Kidney epithelial cell (primary cell): ENCODE results near the gene FAM180A. TPM values are rescaled to one million over a fixed set of nuclear protein-coding genes. Genes with fewer than 3 reads are reported as not detected.

ENCODE experiments used
- DNase-seq: peaks from one replicate; pipeline ENCODE4 v3.0.0-alpha.2; 2010; ENCODE audit warnings: low read depth
- H3K27me3 ChIP-seq: 2 replicates; pipeline ENCODE4 v1.6.0; 2011; ENCODE audit warnings: low read length; ENCODE audit not compliant: control insufficient read depth, insufficient read depth
- H3K36me3 ChIP-seq: 2 replicates; pipeline ENCODE4 v1.5.1; 2011; ENCODE audit warnings: low read length; ENCODE audit not compliant: control insufficient read depth, insufficient read depth
- H3K4me3 ChIP-seq: 2 replicates; pipeline ENCODE4 v1.5.1; 2011; ENCODE audit warnings: low read depth, mild to moderate bottlenecking, control low read depth, low read length
- CTCF ChIP-seq: IDR thresholded peaks from 2 replicates; pipeline ENCODE4 v1.5.1; 2011; ENCODE audit warnings: mild to moderate bottlenecking, moderate library complexity, low read length, control low read depth, inconsistent platforms; ENCODE audit not compliant: insufficient read depth, poor library complexity, severe bottlenecking
- total RNA-seq: library from RNA; depleted of rRNA; stranded (reverse); fragments of >200 nt; gene quantifications from 2 replicates; pipeline ENCODE4 v1.2.3, GENCODE V29; 2015

The FAM180A gene
- total RNA-seq, 1 donor from 2014 or later: not detected

DNA sequence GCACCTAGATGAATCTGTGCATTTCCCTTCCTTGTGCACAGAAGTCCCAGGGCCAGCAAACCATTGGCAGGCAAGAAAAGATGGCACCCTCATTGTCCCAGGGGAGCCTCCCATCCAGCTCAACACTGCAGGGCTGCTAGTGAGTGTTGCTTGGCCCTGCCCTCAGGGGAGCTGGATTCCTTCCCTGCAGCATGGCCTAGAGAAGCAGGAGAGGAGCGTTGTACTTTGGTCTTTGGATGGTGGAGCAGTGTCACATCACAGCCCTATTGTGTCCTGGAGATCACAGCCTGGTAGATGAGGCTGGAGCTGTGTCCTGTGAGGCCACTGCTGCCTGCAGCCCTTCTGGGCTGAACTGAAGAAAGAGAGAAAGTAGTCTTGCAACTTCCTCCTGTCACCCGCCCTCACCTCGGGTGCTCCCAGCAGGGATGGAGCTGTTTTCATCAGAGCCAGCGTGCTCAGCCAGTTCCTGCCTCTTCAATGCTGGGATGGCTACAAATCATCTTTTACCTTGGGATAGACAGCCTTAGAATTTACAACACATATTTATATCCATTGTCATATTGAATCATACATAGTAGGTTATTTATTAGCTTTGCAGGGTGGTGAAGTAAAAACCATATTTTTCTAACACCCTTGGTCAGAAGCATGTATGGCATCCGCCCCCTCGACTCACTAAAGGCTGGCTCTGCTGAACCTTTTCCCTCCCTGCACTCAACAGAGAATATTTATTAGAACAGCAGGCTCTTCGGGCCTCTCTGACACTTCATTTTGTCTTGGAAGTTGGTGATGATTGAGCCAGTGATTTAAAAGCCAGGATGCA lies 43.1 kb upstream of the FAM180A start:
- Histone ChIP-seq H3K36me3 (no peaks in the 10 kb centered on the region), H3K27me3 (no peaks in the 10 kb centered on the region), H3K4me3 (no peak overlapping the region)
- DNase-seq: no peak
- no peak for TF ChIP-seq CTCF

DNA sequence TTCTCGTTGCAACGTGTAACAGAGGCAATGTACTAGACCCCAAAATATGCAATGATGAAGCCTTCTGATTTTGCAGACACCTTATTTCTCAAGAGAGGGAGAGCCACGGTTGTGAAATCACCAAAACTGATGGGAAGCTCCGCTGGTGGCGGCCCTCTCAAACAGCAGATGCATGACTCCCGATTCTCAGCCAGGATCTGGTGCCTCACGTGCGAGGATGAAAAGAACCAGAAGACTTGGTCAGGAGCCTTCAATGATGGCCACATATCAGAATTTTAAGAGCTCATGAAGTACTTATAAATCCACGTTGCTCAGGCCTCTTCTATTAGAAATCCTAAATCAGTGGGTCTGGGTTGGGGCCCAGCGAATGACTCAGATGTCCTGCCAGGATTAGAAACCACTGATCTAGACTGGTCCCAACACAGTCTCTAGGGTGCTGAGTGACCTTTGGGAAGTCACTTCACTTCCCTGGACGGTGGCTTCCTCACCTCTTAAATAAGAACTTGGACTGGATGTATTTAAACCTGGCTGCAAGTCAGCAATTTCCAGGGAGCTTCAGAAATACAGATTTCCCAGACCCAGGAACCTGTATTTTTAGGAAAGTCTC lies 41.9 kb upstream of the FAM180A start:
- no peak for TF ChIP-seq CTCF
- no peaks in the 10 kb centered on the region for H3K27me3 ChIP-seq
- no peak overlapping the region for H3K4me3 ChIP-seq
- H3K36me3 ChIP-seq: no peaks in the 10 kb centered on the region
- no peak for DNase-seq

GRCh38 chr7:135789956-135790355 lies 41.3 kb upstream of the FAM180A start:
- DNase-seq: no peak
- no peaks in the 10 kb centered on the region for H3K36me3 ChIP-seq
- no peaks in the 10 kb centered on the region for H3K27me3 ChIP-seq
- no peak overlapping the region for H3K4me3 ChIP-seq
- TF ChIP-seq CTCF: no peak

DNA sequence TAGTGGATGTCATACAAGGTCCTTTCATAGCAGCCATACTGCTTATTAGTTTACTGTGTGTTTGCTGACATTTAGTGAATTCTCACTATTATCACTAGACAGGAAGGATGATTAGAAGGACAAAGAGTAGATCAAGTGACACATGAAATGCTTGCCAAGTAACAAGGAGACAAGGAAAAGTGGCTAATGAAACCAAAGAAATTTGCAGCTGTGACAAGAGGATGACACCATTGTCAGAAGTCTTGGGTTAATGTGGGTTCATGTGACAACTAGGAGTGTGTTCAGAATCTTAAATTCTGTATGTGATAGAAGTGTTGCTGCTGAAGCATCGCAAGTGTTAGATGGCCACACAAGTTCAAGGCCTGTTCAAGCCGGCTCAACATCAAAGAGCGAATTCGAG lies 40.8 kb upstream of the FAM180A start:
- Histone ChIP-seq H3K36me3 (no peaks in the 10 kb centered on the region), H3K4me3 (no peak overlapping the region), H3K27me3 (no peaks in the 10 kb centered on the region)
- no peak for TF ChIP-seq CTCF
- no peak for DNase-seq

- H3K4me3 ChIP-seq: no peak overlapping the region
- no peak for TF ChIP-seq CTCF
- DNase-seq: no peak
- H3K27me3 ChIP-seq: no peaks in the 10 kb centered on the region
- H3K36me3 ChIP-seq: no peaks in the 10 kb centered on the region
Measured at GRCh38 chr7:135786911-135787310, 38.3 kb upstream of the FAM180A start.

GRCh38 chr7:135785065-135785464 lies 36.5 kb upstream of the FAM180A start:
- DNase-seq: no peak
- Histone ChIP-seq H3K4me3 (no peak overlapping the region), H3K36me3 (no peaks in the 10 kb centered on the region), H3K27me3 (no peaks in the 10 kb centered on the region)
- TF ChIP-seq CTCF: no peak
